H9 (cell line): ENCODE results near the gene NUBPL. TPM values are rescaled to one million over a fixed set of nuclear protein-coding genes. Genes with fewer than 3 reads are reported as not detected.

Experiments used
- DNase-seq: peaks from one replicate; pipeline ENCODE4 v3.0.0-alpha.2; 2017
- H2AFZ ChIP-seq: one replicate; pipeline ENCODE4 v1.6.1; 2013; ENCODE audit warnings: mild to moderate bottlenecking, low read length, control low read depth, moderate library complexity
- H2AK5ac ChIP-seq: 2 replicates; pipeline ENCODE4 v1.6.1; 2013; ENCODE audit warnings: low read length, control low read depth, mixed read lengths; ENCODE audit not compliant: insufficient read length
- H2BK120ac ChIP-seq: one replicate; pipeline ENCODE4 v1.6.1; 2013; ENCODE audit warnings: low read depth, mild to moderate bottlenecking, low read length, control low read depth, inconsistent platforms; ENCODE audit not compliant: poor library complexity, severe bottlenecking
- H2BK12ac ChIP-seq: 2 replicates; pipeline ENCODE4 v1.6.1; 2013; ENCODE audit warnings: low read length, control low read depth, mixed read lengths, low read depth; ENCODE audit not compliant: insufficient read length
- H2BK15ac ChIP-seq: 2 replicates; pipeline ENCODE4 v1.6.1; 2013; ENCODE audit warnings: low read depth, low read length, control low read depth
- H2BK20ac ChIP-seq: one replicate; pipeline ENCODE4 v1.6.1; 2013; ENCODE audit warnings: low read depth, mild to moderate bottlenecking, low read length, control low read depth, inconsistent platforms; ENCODE audit not compliant: poor library complexity, severe bottlenecking
- H2BK5ac ChIP-seq: 2 replicates; pipeline ENCODE4 v1.6.1; 2013; ENCODE audit warnings: low read length, control low read depth, mixed read lengths; ENCODE audit not compliant: insufficient read length
- H3K14ac ChIP-seq: 2 replicates; pipeline ENCODE4 v1.6.1; 2013; ENCODE audit warnings: low read length, control low read depth; ENCODE audit not compliant: insufficient read depth
- H3K18ac ChIP-seq: 2 replicates; pipeline ENCODE4 v1.6.1; 2013; ENCODE audit warnings: low read depth, mild to moderate bottlenecking, mixed read lengths, low read length, control low read depth; ENCODE audit not compliant: insufficient read length
- H3K23ac ChIP-seq: 2 replicates; pipeline ENCODE4 v1.6.1; 2013; ENCODE audit warnings: low read length, control low read depth, mixed read lengths, low read depth; ENCODE audit not compliant: insufficient read length
- H3K23me2 ChIP-seq: 2 replicates; pipeline ENCODE4 v1.6.1; 2013; ENCODE audit warnings: low read depth, mild to moderate bottlenecking, mixed read lengths, low read length, control low read depth; ENCODE audit not compliant: insufficient read length, poor library complexity, severe bottlenecking
- H3K27ac ChIP-seq: 2 replicates; pipeline ENCODE4 v1.5.1; 2013; ENCODE audit warnings: low read length, control low read depth, mixed read lengths, low read depth; ENCODE audit not compliant: insufficient read length
- H3K27me3 ChIP-seq: 2 replicates; pipeline ENCODE4 v1.6.1; 2013; ENCODE audit warnings: low read length, control low read depth, inconsistent platforms; ENCODE audit not compliant: insufficient read depth
- H3K4ac ChIP-seq: 2 replicates; pipeline ENCODE4 v1.6.1; 2013; ENCODE audit warnings: low read depth, mild to moderate bottlenecking, control low read depth, inconsistent platforms, low read length, moderate library complexity
- H3K4me1 ChIP-seq: 2 replicates; pipeline ENCODE4 v1.6.1; 2013; ENCODE audit warnings: low read length, control low read depth, inconsistent platforms; ENCODE audit not compliant: insufficient read depth
- H3K4me2 ChIP-seq: 2 replicates; pipeline ENCODE4 v1.6.1; 2013; ENCODE audit warnings: low read length, control low read depth, mixed read lengths; ENCODE audit not compliant: insufficient read length, insufficient read depth
- H3K56ac ChIP-seq: 2 replicates; pipeline ENCODE4 v1.6.1; 2013; ENCODE audit warnings: low read depth, mild to moderate bottlenecking, mixed read lengths, low read length, control low read depth; ENCODE audit not compliant: insufficient read length
- H3K79me1 ChIP-seq: 2 replicates; pipeline ENCODE4 v1.6.1; 2013; ENCODE audit warnings: low read depth, mild to moderate bottlenecking, moderate library complexity, low read length, control low read depth, inconsistent platforms; ENCODE audit not compliant: insufficient read depth, poor library complexity, severe bottlenecking
- H3K79me2 ChIP-seq: 2 replicates; pipeline ENCODE4 v1.6.1; 2013; ENCODE audit warnings: low read length, control low read depth, inconsistent platforms; ENCODE audit not compliant: insufficient read depth
- H3K9ac ChIP-seq: 2 replicates; pipeline ENCODE4 v1.6.1; 2013; ENCODE audit warnings: low read length, control low read depth, mixed read lengths; ENCODE audit not compliant: insufficient read length; ENCODE audit errors: extremely low read depth
- H3K9me3 ChIP-seq: one replicate; pipeline ENCODE4 v1.6.1; 2013; ENCODE audit warnings: low read depth, low read length, inconsistent platforms; ENCODE audit not compliant: control insufficient read depth
- H3T11ph ChIP-seq: one replicate; pipeline ENCODE4 v1.6.1; 2013; ENCODE audit warnings: mild to moderate bottlenecking, low read length, control low read depth, inconsistent platforms
- H4K20me1 ChIP-seq: one replicate; pipeline ENCODE4 v1.6.1; 2013; ENCODE audit not compliant: control insufficient read depth, insufficient read length, insufficient read depth
- H4K5ac ChIP-seq: 2 replicates; pipeline ENCODE4 v1.6.1; 2013; ENCODE audit warnings: low read depth, mild to moderate bottlenecking, mixed read lengths, low read length, control low read depth; ENCODE audit not compliant: insufficient read length
- H4K8ac ChIP-seq: replicated peaks from 2 replicates; pipeline ENCODE4 v1.6.1; 2013; ENCODE audit warnings: low read length, control low read depth, mixed read lengths, low read depth; ENCODE audit not compliant: insufficient read length
- H4K91ac ChIP-seq: 2 replicates; pipeline ENCODE4 v1.6.1; 2013; ENCODE audit warnings: low read depth, mild to moderate bottlenecking, moderate library complexity, mixed read lengths, low read length, control low read depth; ENCODE audit not compliant: insufficient read length
- H3K27ac Mint-ChIP-seq, 3 experiments: 2 replicates in 2 of 3; 3 replicates in 1 of 3; pipeline ENCODE4 v1.8.0; 2020 to 2021; ENCODE audit warnings: mixed read lengths in 3 of 3, mild to moderate bottlenecking in 1 of 3, moderate library complexity in 1 of 3
- H3K27me3 Mint-ChIP-seq: 2 replicates; pipeline ENCODE4 v1.8.0; 2021; ENCODE audit warnings: low read depth, mild to moderate bottlenecking, moderate library complexity, mixed read lengths
- H3K36me3 Mint-ChIP-seq, 3 experiments: 2 replicates in 2 of 3; 3 replicates in 1 of 3; pipeline ENCODE4 v1.8.0; 2020 to 2021; ENCODE audit warnings: low read depth in 3 of 3, mixed read lengths in 3 of 3; ENCODE audit not compliant: insufficient read depth in 1 of 3
- H3K4me1 Mint-ChIP-seq, 2 experiments: 2 replicates each; pipeline ENCODE4 v1.8.0; 2020; ENCODE audit warnings: mixed read lengths in 2 of 2
- H3K4me3 Mint-ChIP-seq, 2 experiments: 2 replicates in 1 of 2; 3 replicates in 1 of 2; pipeline ENCODE4 v1.8.0; 2020 to 2021; ENCODE audit warnings: mild to moderate bottlenecking in 2 of 2, mixed read lengths in 2 of 2, moderate library complexity in 1 of 2
- H3K9me3 Mint-ChIP-seq, 2 experiments: 2 replicates in 1 of 2; 3 replicates in 1 of 2; pipeline ENCODE4 v1.8.0; 2020; ENCODE audit warnings: mild to moderate bottlenecking in 2 of 2, mixed read lengths in 2 of 2, moderate library complexity in 1 of 2
- CTCF ChIP-seq: fragments of 200-600 bp; sonication (generic); conservative IDR thresholded peaks from 3 replicates; pipeline ENCODE4 v1.8.0; 2021; ENCODE audit warnings: antibody characterized with exemption, mild to moderate bottlenecking
- WGBS: extraction: QIAGEN DNeasy Blood & Tissue Kit; methylation state at CpG from one replicate; pipeline ENCODE4 v1.1.7; 2013; ENCODE audit warnings: missing lambda C conversion rate, low lambda C conversion rate, mixed read lengths; ENCODE audit not compliant: insufficient read length; ENCODE audit errors: extremely low coverage; 5-methylcytosine and 5-hydroxymethylcytosine counted together
- total RNA-seq: library from RNA; stranded (reverse); gene quantifications from 2 replicates; pipeline ENCODE4 v1.2.1, GENCODE V29; 2021

NUBPL gene
- total RNA-seq, 1 experiment from 2014 or later = 14.8 TPM

DNA sequence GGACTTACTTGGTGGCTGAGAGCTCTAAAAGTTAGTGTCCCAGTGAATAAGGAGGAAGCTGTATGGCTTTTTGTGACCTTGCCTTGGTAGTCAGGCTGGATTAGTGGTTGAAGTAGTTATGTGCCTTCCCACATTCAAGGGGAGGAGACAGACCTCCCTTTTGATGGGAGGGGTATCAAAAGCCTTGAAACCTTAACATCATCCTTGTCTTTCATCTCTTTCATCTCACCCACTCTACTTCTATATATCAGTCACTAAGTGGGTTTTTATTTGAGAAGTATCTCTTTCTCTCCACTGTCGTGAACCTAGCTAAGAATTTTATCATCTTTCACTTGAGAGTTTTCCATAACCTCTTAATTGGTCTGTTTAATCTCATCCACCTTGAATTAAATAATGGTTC is 15.7 kb downstream of the NUBPL start:
- Histone ChIP-seq H3K4ac (no peak overlapping the region), H3T11ph (no peak overlapping the region), H2AK5ac (no peak overlapping the region), H4K5ac (no peak overlapping the region), H2BK12ac (no peak overlapping the region), H3K23ac (no peak overlapping the region), H3K4me1 (no peaks in the 10 kb centered on the region), H2BK120ac (no peak overlapping the region), H4K8ac (no peak overlapping the region), H3K9me3 (no peaks in the 10 kb centered on the region), H3K79me2 (no peaks in the 10 kb centered on the region), H3K23me2 (no peaks in the 10 kb centered on the region), H3K27ac (no peak overlapping the region), H2AFZ (no peak overlapping the region), H3K79me1 (no peaks in the 10 kb centered on the region), H3K18ac (no peak overlapping the region), H3K4me2 (no peak overlapping the region), H3K9ac (no peak overlapping the region), H3K56ac (no peak overlapping the region), H2BK5ac (no peak overlapping the region), H3K27me3 (no peaks in the 10 kb centered on the region), H4K20me1 (no peaks in the 10 kb centered on the region), H2BK15ac (no peak overlapping the region), H3K14ac (no peak overlapping the region), H2BK20ac (no peak overlapping the region), H4K91ac (no peak overlapping the region)
- no peak for DNase-seq
- no CpG with 5 or more reads among the region's 1 CpG for WGBS
- Mint-ChIP-seq H3K27me3 (no peaks in the 10 kb centered on the region), H3K9me3 (no peaks in the 10 kb centered on the region), H3K27ac (no peak overlapping the region; a peak in 1 of 7 replicates), H3K4me1 (0 out of 4 replicates have a peak, but pooled peaks cover 0 to 3% of the 10 kb centered on the region in 2 experiments), H3K36me3 (no peaks in the 10 kb centered on the region), H3K4me3 (no peak overlapping the region)
- TF ChIP-seq CTCF = no peak
